HPDE6-E6E7 (cell line): ENCODE measurements around the gene ANKS1B.

Source experiments
- DNase-seq: peaks from one replicate; pipeline ENCODE4 v3.0.0; 2011; ENCODE audit warnings: missing footprints; ENCODE audit errors: extremely low spot score

The ANKS1B gene

GRCh38 chr12:99135376-99135775 is 849.4 kb downstream of the ANKS1B start:
- no peak for DNase-seq

GRCh38 chr12:99133401-99133800 is 851.3 kb downstream of the ANKS1B start:
- no peak for DNase-seq

- no peak for DNase-seq
Observed at GRCh38 chr12:99131751-99132199, 853.0 kb downstream of the ANKS1B start.

GRCh38 chr12:99130808-99131553 is 853.8 kb downstream of the ANKS1B start:
- no peak for DNase-seq

GRCh38 chr12:99128246-99128802 is 856.4 kb downstream of the ANKS1B start:
- DNase-seq, result no peak

GRCh38 chr12:99122959-99123358 is 861.8 kb downstream of the ANKS1B start:
- DNase-seq, result no peak

- DNase-seq, result no peak
Observed at GRCh38 chr12:99122496-99122895, 862.2 kb downstream of the ANKS1B start.

GRCh38 chr12:99121546-99121945 is 863.2 kb downstream of the ANKS1B start:
- no peak for DNase-seq

GRCh38 chr12:99119943-99120342 is 864.8 kb downstream of the ANKS1B start:
- no peak for DNase-seq

- no peak for DNase-seq
Observed at GRCh38 chr12:99119449-99119848, 865.3 kb downstream of the ANKS1B start.

- no peak for DNase-seq
Observed at GRCh38 chr12:99111600-99111999, 873.1 kb downstream of the ANKS1B start.

- DNase-seq, result no peak
Observed at GRCh38 chr12:99110868-99111267, 873.9 kb downstream of the ANKS1B start.

GRCh38 chr12:99110212-99110611 is 874.5 kb downstream of the ANKS1B start:
- no peak for DNase-seq

- no peak for DNase-seq
Observed at GRCh38 chr12:99108924-99109323, 875.8 kb downstream of the ANKS1B start.

GRCh38 chr12:99099786-99100185 is 885.0 kb downstream of the ANKS1B start:
- no peak for DNase-seq

GRCh38 chr12:99097171-99097570 is 887.6 kb downstream of the ANKS1B start:
- DNase-seq, result no peak

- DNase-seq, result no peak
Observed at GRCh38 chr12:99093166-99093565, 891.6 kb downstream of the ANKS1B start.

GRCh38 chr12:99092100-99092851 is 892.5 kb downstream of the ANKS1B start:
- DNase-seq, result no peak

GRCh38 chr12:99087278-99087677 is 897.5 kb downstream of the ANKS1B start:
- no peak for DNase-seq

GRCh38 chr12:99079811-99080210 is 904.9 kb downstream of the ANKS1B start:
- DNase-seq, result no peak

GRCh38 chr12:99068993-99069747 is 915.6 kb downstream of the ANKS1B start:
- no peak for DNase-seq

GRCh38 chr12:99067171-99067785 is 917.5 kb downstream of the ANKS1B start:
- DNase-seq, result no peak
